HepG2 (cell line): ENCODE measurements around the gene HOXD4. TPM values are rescaled to one million over a fixed set of nuclear protein-coding genes. Genes with fewer than 3 reads are reported as not detected.

Experiments
- ARHGAP35 ChIP-seq: sonication (generic); formaldehyde crosslinking; IDR thresholded peaks from 2 replicates; pipeline ENCODE4 v1.9.0; 2022; ENCODE audit warnings: mild to moderate bottlenecking, inconsistent platforms, moderate library complexity, missing genetic modification reagents, borderline replicate concordance
- CBFB ChIP-seq: sonication (generic); formaldehyde crosslinking; IDR thresholded peaks from 2 replicates; pipeline ENCODE4 v1.4.0; 2020; ENCODE audit warnings: missing genetic modification reagents
- ESRRA ChIP-seq: sonication (generic); formaldehyde crosslinking; IDR thresholded peaks from 2 replicates; pipeline ENCODE4 v1.5.1; 2020; ENCODE audit warnings: mild to moderate bottlenecking, low read depth, missing genetic modification reagents
- FOXA1 ChIP-seq, 2 experiments: fragments of 450-650 bp in 1 of 2; sonication (generic) in 1 of 2; formaldehyde crosslinking in 1 of 2; IDR thresholded peaks; 2 replicates each; pipeline versions ENCODE4 v1.4.0 to v1.6.1; 2016 to 2020; ENCODE audit warnings: missing genetic modification reagents in 1 of 2
- FOXK1 ChIP-seq: sonication (generic); formaldehyde crosslinking; IDR thresholded peaks from 2 replicates; pipeline ENCODE4 v1.4.0; 2020; ENCODE audit warnings: low read depth, missing genetic modification reagents, borderline replicate concordance
- KDM6A ChIP-seq: IDR thresholded peaks from 2 replicates; pipeline ENCODE4 v1.6.1; 2016; ENCODE audit warnings: low read depth
- PITX1 ChIP-seq: sonication (generic); formaldehyde crosslinking; IDR thresholded peaks from 2 replicates; pipeline ENCODE4 v1.5.1; 2020; ENCODE audit warnings: mild to moderate bottlenecking, missing genetic modification reagents
- POLR2AphosphoS2 ChIP-seq: IDR thresholded peaks from 2 replicates; pipeline ENCODE4 v1.6.1; 2011; ENCODE audit warnings: low read depth, low read length, improper control_type of control experiment
- RCOR2 ChIP-seq: IDR thresholded peaks from 2 replicates; pipeline ENCODE4 v1.6.1; 2016; ENCODE audit warnings: missing biosample characterization, missing genetic modification reagents
- SOX13 ChIP-seq, 3 experiments: fragments of 450-650 bp in 1 of 3; sonication (generic) in 1 of 3; formaldehyde crosslinking in 1 of 3; IDR thresholded peaks in 2 of 3; conservative IDR thresholded peaks in 1 of 3; 2 replicates each; pipeline versions ENCODE4 v1.5.0 to v1.6.1; 2016 to 2020; ENCODE audit warnings: antibody characterized with exemption in 1 of 3, mild to moderate bottlenecking in 1 of 3, missing compliant biosample characterization in 1 of 3, missing genetic modification reagents in 1 of 3, moderate library complexity in 1 of 3
- ZBTB49 ChIP-seq: sonication (generic); formaldehyde crosslinking; IDR thresholded peaks from 2 replicates; pipeline ENCODE4 v1.4.0; 2020; ENCODE audit warnings: missing genetic modification reagents, borderline replicate concordance
- ZFP37 ChIP-seq: sonication (generic); formaldehyde crosslinking; IDR thresholded peaks from 2 replicates; pipeline ENCODE4 v1.4.0; 2020; ENCODE audit warnings: missing genetic modification reagents, borderline replicate concordance
- ZNF274 ChIP-seq: sonication (generic); formaldehyde crosslinking; IDR thresholded peaks from 2 replicates; pipeline ENCODE4 v1.5.1; 2020; ENCODE audit warnings: mild to moderate bottlenecking, missing genetic modification reagents
- ZNF343 ChIP-seq: sonication (generic); formaldehyde crosslinking; IDR thresholded peaks from 2 replicates; pipeline ENCODE4 v1.4.0; 2020; ENCODE audit warnings: mild to moderate bottlenecking, missing genetic modification reagents
- ZNF605 ChIP-seq: sonication (generic); formaldehyde crosslinking; IDR thresholded peaks from 2 replicates; pipeline ENCODE4 v1.8.0; 2022; ENCODE audit warnings: mild to moderate bottlenecking, missing genetic modification reagents
- ZNF713 ChIP-seq: sonication (generic); formaldehyde crosslinking; IDR thresholded peaks from 2 replicates; pipeline ENCODE4 v1.4.0; 2020; ENCODE audit warnings: mild to moderate bottlenecking, missing genetic modification reagents
- ZNF737 ChIP-seq: sonication (generic); formaldehyde crosslinking; IDR thresholded peaks from 2 replicates; pipeline ENCODE4 v1.5.0; 2020; ENCODE audit warnings: missing genetic modification reagents, mild to moderate bottlenecking, borderline replicate concordance
- ZNF768 ChIP-seq: sonication (generic); formaldehyde crosslinking; IDR thresholded peaks from 2 replicates; pipeline ENCODE4 v1.4.0; 2020; ENCODE audit warnings: missing genetic modification reagents
- ZNF878 ChIP-seq: sonication (generic); formaldehyde crosslinking; IDR thresholded peaks from 2 replicates; pipeline ENCODE4 v1.8.1; 2023; ENCODE audit warnings: mild to moderate bottlenecking, missing genetic modification reagents, moderate library complexity
- polyA plus RNA-seq, 8 experiments: library from polyadenylated mRNA; depleted of rRNA in 3 of 8; stranded (reverse) in 7 of 8; unstranded in 1 of 8; fragments of >200 nt; fragmentation: Illumina TruSeq in 4 of 8; extraction: Trizol in 4 of 8; gene quantifications; 2 replicates each; pipeline versions ENCODE4 v1.2.1 to v1.2.3, GENCODE V29; 2011 to 2016; ENCODE audit warnings: low read depth in 4 of 8, missing spikeins in 1 of 8, mixed read lengths in 1 of 8; ENCODE audit not compliant: insufficient read depth in 1 of 8
- total RNA-seq, 5 experiments: library from RNA; depleted of rRNA; stranded (reverse); fragments of >200 nt; fragmentation: Illumina TruSeq; extraction: Trizol; gene quantifications; 2 replicates each; pipeline ENCODE4 v1.2.3, GENCODE V29; 2016; ENCODE audit warnings: low read depth in 1 of 5
- TF ChIP-seq, protein P1 (sequence below): sonication (generic); formaldehyde crosslinking; IDR thresholded peaks from 2 replicates; pipeline ENCODE4 v1.4.0; 2020; ENCODE audit warnings: missing genetic modification reagents
- TF ChIP-seq, protein P2 (sequence below): sonication (generic); formaldehyde crosslinking; IDR thresholded peaks from 2 replicates; pipeline ENCODE4 v1.4.0; 2020; ENCODE audit warnings: missing genetic modification reagents

Gene HOXD4
- total and polyA plus RNA-seq, 2 of the 13 experiments (the other 11 are each of a cell fraction or from before 2014, with no cell fraction given): not detected

DNA sequence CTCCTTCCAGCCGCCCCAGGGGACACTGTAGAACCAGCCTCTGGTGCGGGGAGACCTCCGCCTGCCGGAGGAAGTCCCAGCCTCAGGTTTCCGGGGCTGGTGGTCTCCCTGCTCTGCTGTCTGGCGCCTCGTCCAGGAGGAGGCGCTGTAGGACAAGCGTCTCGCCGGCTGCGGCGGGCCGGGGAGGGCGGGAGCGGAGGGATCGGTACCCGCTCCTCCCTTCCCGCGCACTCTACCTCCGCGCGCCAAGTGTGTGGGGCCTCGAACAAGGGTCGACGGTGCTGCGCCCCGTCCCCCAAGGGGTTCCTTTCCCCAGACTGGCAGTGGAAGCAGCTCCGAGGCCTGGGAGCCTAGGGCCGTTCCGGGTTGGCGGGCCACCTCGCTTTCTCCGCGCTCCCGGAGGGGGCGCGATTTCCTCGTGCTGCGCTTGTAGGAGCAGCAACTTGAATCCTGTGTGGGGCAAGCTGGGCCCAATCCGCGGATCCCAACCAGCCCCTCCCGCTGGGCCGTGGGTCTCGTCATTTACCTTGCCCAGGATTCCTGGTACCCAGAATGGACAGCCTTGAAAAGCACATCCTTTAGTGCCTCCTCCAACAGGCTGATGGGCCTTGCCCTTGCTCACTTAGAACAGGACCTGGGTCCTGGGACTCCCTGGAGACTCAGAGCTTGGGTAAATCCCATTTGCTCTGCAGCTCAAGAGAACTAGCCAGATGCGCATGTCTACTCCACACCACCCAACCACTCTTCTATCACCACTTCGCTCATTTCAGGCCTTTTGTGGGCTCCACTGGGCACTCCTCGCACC lies 10.6 kb upstream of the HOXD4 start (continued):
- TF ChIP-seq ZBTB49 (CRISPR knock-in tag): no peak
- TF ChIP-seq RCOR2 (CRISPR knock-in tag): no peak
- TF ChIP-seq ESRRA (CRISPR knock-in tag): no peak
- TF ChIP-seq KDM6A (CRISPR knock-in tag): no peak
- no peak for TF ChIP-seq POLR2AphosphoS2
- TF ChIP-seq ZFP37 (CRISPR knock-in tag): no peak
- no peak for TF ChIP-seq FOXA1 (IDR thresholded peaks at IDR 0.05)
- no peak; the same call in 1 of the 2 replicates for TF ChIP-seq FOXA1 (CRISPR knock-in tag; IDR thresholded peaks at IDR 0.05)
- TF ChIP-seq, protein P1, sequence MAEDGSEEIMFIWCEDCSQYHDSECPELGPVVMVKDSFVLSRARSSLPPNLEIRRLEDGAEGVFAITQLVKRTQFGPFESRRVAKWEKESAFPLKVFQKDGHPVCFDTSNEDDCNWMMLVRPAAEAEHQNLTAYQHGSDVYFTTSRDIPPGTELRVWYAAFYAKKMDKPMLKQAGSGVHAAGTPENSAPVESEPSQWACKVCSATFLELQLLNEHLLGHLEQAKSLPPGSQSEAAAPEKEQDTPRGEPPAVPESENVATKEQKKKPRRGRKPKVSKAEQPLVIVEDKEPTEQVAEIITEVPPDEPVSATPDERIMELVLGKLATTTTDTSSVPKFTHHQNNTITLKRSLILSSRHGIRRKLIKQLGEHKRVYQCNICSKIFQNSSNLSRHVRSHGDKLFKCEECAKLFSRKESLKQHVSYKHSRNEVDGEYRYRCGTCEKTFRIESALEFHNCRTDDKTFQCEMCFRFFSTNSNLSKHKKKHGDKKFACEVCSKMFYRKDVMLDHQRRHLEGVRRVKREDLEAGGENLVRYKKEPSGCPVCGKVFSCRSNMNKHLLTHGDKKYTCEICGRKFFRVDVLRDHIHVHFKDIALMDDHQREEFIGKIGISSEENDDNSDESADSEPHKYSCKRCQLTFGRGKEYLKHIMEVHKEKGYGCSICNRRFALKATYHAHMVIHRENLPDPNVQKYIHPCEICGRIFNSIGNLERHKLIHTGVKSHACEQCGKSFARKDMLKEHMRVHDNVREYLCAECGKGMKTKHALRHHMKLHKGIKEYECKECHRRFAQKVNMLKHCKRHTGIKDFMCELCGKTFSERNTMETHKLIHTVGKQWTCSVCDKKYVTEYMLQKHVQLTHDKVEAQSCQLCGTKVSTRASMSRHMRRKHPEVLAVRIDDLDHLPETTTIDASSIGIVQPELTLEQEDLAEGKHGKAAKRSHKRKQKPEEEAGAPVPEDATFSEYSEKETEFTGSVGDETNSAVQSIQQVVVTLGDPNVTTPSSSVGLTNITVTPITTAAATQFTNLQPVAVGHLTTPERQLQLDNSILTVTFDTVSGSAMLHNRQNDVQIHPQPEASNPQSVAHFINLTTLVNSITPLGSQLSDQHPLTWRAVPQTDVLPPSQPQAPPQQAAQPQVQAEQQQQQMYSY: no peak
- no peak for TF ChIP-seq SOX13 (IDR thresholded peaks at IDR 0.05)
- TF ChIP-seq SOX13 (CRISPR knock-in tag; conservative IDR thresholded peaks at IDR 0.05 in 1 of 2, IDR thresholded peaks at IDR 0.05 in 1 of 2): peak in 1 of 2 experiments; percentile 35; a peak in 1 of 4 replicates
- TF ChIP-seq ZNF605 (CRISPR knock-in tag): no peak; the same call in 1 of the 2 replicates
- peak; percentile 78 for TF ChIP-seq CBFB (CRISPR knock-in tag)
- TF ChIP-seq ZNF737 (CRISPR knock-in tag): no peak
- TF ChIP-seq ZNF768 (CRISPR knock-in tag): peak; percentile 74; the same call in 1 of the 2 replicates
- TF ChIP-seq ZNF343 (CRISPR knock-in tag): 0 out of 2 replicates have a peak, but pooled peaks have one; percentile 82
- 0 out of 2 replicates have a peak, but pooled peaks have one; percentile 71 for TF ChIP-seq ZNF713 (CRISPR knock-in tag)
- TF ChIP-seq ZNF878: no peak; the same call in 1 of the 2 replicates
- TF ChIP-seq ZNF274 (CRISPR knock-in tag): peak; percentile 85
- TF ChIP-seq, protein P2, sequence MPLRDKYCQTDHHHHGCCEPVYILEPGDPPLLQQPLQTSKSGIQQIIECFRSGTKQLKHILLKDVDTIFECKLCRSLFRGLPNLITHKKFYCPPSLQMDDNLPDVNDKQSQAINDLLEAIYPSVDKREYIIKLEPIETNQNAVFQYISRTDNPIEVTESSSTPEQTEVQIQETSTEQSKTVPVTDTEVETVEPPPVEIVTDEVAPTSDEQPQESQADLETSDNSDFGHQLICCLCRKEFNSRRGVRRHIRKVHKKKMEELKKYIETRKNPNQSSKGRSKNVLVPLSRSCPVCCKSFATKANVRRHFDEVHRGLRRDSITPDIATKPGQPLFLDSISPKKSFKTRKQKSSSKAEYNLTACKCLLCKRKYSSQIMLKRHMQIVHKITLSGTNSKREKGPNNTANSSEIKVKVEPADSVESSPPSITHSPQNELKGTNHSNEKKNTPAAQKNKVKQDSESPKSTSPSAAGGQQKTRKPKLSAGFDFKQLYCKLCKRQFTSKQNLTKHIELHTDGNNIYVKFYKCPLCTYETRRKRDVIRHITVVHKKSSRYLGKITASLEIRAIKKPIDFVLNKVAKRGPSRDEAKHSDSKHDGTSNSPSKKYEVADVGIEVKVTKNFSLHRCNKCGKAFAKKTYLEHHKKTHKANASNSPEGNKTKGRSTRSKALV (CRISPR knock-in tag): peak; percentile 61; the same call in 1 of the 2 replicates
- no peak; the same call in 1 of the 2 replicates for TF ChIP-seq PITX1 (CRISPR knock-in tag)
- TF ChIP-seq ARHGAP35 (CRISPR knock-in tag): peak; percentile 88; the same call in 1 of the 2 replicates
- no peak for TF ChIP-seq FOXK1 (CRISPR knock-in tag)
